OCI-LY1 (cell line): ENCODE measurements around the gene CHMP6.
"Not testable (repeated sequence)": the region's sequence is repeated elsewhere in the genome, so short reads cannot be mapped to it uniquely, and the experiment has no call there.

Source experiments
- H2AFZ ChIP-seq: fragments of 200-600 bp; sonication (generic), shearing (Covaris generic); 2 replicates; pipeline ENCODE4 v1.6.0; 2014; ENCODE audit warnings: antibody characterized with exemption, mild to moderate bottlenecking, low read length
- H3F3A ChIP-seq: fragments of 200-600 bp; sonication (generic), shearing (Covaris generic); 2 replicates; pipeline ENCODE4 v1.6.0; 2014; ENCODE audit warnings: mild to moderate bottlenecking, antibody characterized with exemption, low read length, moderate library complexity; ENCODE audit not compliant: insufficient read depth
- H3K27ac ChIP-seq: fragments of 200-600 bp; sonication (generic); 2 replicates; pipeline ENCODE4 v1.5.1; 2014; ENCODE audit warnings: low read length, mixed run types, mild to moderate bottlenecking, low read depth; ENCODE audit not compliant: poor library complexity, severe bottlenecking
- H3K27me3 ChIP-seq: fragments of 200-600 bp; sonication (generic); 2 replicates; pipeline ENCODE4 v1.6.0; 2014; ENCODE audit warnings: antibody characterized with exemption, mild to moderate bottlenecking, low read length, moderate library complexity; ENCODE audit not compliant: insufficient read depth
- H3K36me3 ChIP-seq: fragments of 200-600 bp; sonication (generic); 2 replicates; pipeline ENCODE4 v1.6.1; 2014; ENCODE audit warnings: mild to moderate bottlenecking, antibody characterized with exemption, low read length, moderate library complexity, mixed read lengths; ENCODE audit not compliant: insufficient read depth
- H3K4me1 ChIP-seq: fragments of 200-600 bp; sonication (generic); 2 replicates; pipeline ENCODE4 v1.5.1; 2014; ENCODE audit warnings: mild to moderate bottlenecking, low read length, moderate library complexity; ENCODE audit not compliant: insufficient read depth, severe bottlenecking
- H3K4me2 ChIP-seq: fragments of 200-600 bp; sonication (generic), shearing (Covaris generic); 2 replicates; pipeline ENCODE4 v1.6.1; 2014; ENCODE audit warnings: low read length
- H3K4me3 ChIP-seq: fragments of 200-600 bp; sonication (generic); 2 replicates; pipeline ENCODE4 v1.5.1; 2014; ENCODE audit warnings: low read length, low read depth, mild to moderate bottlenecking, mixed read lengths; ENCODE audit not compliant: poor library complexity, severe bottlenecking
- H3K79me2 ChIP-seq: fragments of 200-600 bp; shearing (Covaris generic); 2 replicates; pipeline ENCODE4 v1.6.1; 2016; ENCODE audit warnings: mixed run types, low read length, mixed read lengths; ENCODE audit not compliant: insufficient read depth
- H3K9ac ChIP-seq: fragments of 200-600 bp; sonication (generic), shearing (Covaris generic); 2 replicates; pipeline ENCODE4 v1.6.1; 2014; ENCODE audit warnings: mild to moderate bottlenecking, low read length, mixed read lengths
- H3K9me2 ChIP-seq: fragments of 200-600 bp; sonication (generic), shearing (Covaris generic); 2 replicates; pipeline ENCODE4 v1.6.1; 2014; ENCODE audit warnings: low read depth, mild to moderate bottlenecking, low read length, mixed read lengths
- H3K9me3 ChIP-seq: fragments of 200-600 bp; shearing (Covaris generic); 2 replicates; pipeline ENCODE4 v1.6.1; 2014; ENCODE audit warnings: low read length, mixed read lengths
- H4K20me1 ChIP-seq: fragments of 200-600 bp; sonication (generic), shearing (Covaris generic); 2 replicates; pipeline ENCODE4 v1.6.0; 2016; ENCODE audit warnings: mild to moderate bottlenecking, low read length; ENCODE audit not compliant: insufficient read depth
- EZH2 ChIP-seq: fragments of 200-600 bp; sonication (generic), shearing (Covaris generic); IDR thresholded peaks from 2 replicates; pipeline ENCODE4 v1.8.0; 2017; ENCODE audit warnings: borderline replicate concordance, mixed run types, mild to moderate bottlenecking, antibody characterized with exemption, low read length, moderate library complexity, mixed read lengths
- TF ChIP-seq, protein P1 (sequence below): fragments of 200-600 bp; sonication (generic), shearing (Covaris generic); IDR thresholded peaks from 2 replicates; pipeline ENCODE4 v1.5.1; 2017; ENCODE audit warnings: mild to moderate bottlenecking, antibody characterized with exemption, low read length, moderate library complexity, mixed read lengths

CHMP6 gene

DNA sequence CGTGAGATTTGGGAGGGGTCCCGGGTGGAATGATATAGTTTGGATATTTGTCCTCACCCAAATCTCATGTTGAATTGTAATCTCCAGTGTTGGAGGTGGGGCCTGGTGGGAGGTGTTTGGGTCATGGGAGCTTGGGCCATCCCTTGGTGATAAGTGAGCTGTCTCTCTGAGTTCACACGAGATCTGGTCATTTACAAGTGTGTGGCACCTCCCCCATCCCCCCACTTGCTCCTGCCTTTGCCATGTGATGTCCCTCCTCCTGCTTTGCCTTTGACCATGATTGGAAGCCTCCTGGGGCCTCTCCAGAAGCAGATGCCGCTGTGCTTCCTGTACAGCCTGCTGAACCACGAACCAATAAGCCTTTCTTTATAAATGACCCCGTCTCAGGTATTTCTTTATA, 22.0 kb downstream of the CHMP6 start:
- H3K27ac ChIP-seq, result no peak overlapping the region
- H3K4me2 ChIP-seq, result no peak overlapping the region
- H3K9me3 ChIP-seq, result peaks cover 4% of the 10 kb centered on the region; the same call in 1 of the 2 replicates
- no peak overlapping the region for H2AFZ ChIP-seq
- TF ChIP-seq, protein P1, sequence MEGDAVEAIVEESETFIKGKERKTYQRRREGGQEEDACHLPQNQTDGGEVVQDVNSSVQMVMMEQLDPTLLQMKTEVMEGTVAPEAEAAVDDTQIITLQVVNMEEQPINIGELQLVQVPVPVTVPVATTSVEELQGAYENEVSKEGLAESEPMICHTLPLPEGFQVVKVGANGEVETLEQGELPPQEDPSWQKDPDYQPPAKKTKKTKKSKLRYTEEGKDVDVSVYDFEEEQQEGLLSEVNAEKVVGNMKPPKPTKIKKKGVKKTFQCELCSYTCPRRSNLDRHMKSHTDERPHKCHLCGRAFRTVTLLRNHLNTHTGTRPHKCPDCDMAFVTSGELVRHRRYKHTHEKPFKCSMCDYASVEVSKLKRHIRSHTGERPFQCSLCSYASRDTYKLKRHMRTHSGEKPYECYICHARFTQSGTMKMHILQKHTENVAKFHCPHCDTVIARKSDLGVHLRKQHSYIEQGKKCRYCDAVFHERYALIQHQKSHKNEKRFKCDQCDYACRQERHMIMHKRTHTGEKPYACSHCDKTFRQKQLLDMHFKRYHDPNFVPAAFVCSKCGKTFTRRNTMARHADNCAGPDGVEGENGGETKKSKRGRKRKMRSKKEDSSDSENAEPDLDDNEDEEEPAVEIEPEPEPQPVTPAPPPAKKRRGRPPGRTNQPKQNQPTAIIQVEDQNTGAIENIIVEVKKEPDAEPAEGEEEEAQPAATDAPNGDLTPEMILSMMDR, result no peak
- no peak for TF ChIP-seq EZH2
- no peaks in the 10 kb centered on the region for H3K79me2 ChIP-seq
- H4K20me1 ChIP-seq, result no peaks in the 10 kb centered on the region
- no peak overlapping the region for H3K9ac ChIP-seq
- H3K27me3 ChIP-seq, result no peaks in the 10 kb centered on the region; the same call in 1 of the 2 replicates
- H3K4me1 ChIP-seq, result no peaks in the 10 kb centered on the region
- no peaks in the 10 kb centered on the region for H3K9me2 ChIP-seq
- no peak overlapping the region for H3K4me3 ChIP-seq
- H3F3A ChIP-seq, result no peaks in the 10 kb centered on the region
- H3K36me3 ChIP-seq, result no peaks in the 10 kb centered on the region; the same call in 1 of the 2 replicates

DNA sequence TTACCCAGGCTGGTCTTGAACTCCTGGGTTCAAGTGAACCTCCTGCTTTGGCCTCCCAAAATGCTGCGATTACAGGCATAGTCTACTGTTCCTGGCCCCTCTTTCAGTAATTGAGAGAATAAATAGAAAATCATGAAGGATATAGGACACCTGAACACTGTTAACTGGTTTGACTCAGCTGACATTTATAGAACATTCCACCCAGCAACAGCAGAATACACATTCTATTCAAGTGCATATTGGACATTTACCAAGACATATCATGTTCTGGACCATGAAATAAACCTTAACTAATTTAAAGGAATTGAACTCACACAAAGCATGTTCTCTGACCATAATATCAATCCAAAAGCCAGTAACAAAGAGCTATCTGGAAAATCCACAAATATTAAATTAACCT, 23.5 kb downstream of the CHMP6 start:
- H2AFZ ChIP-seq, result no peak overlapping the region
- H3K36me3 ChIP-seq, result no peaks in the 10 kb centered on the region; the same call in 1 of the 2 replicates
- H3K27ac ChIP-seq, result no peak overlapping the region
- TF ChIP-seq, protein P1, result no peak
- no peak for TF ChIP-seq EZH2
- no peak overlapping the region for H3K4me2 ChIP-seq
- no peaks in the 10 kb centered on the region for H4K20me1 ChIP-seq
- H3K4me3 ChIP-seq, result no peak overlapping the region
- no peaks in the 10 kb centered on the region for H3F3A ChIP-seq
- no peaks in the 10 kb centered on the region for H3K79me2 ChIP-seq
- H3K9ac ChIP-seq, result no peak overlapping the region
- no peaks in the 10 kb centered on the region for H3K9me2 ChIP-seq
- H3K27me3 ChIP-seq, result no peaks in the 10 kb centered on the region; the same call in 1 of the 2 replicates
- peaks cover 4% of the 10 kb centered on the region; the same call in 1 of the 2 replicates for H3K9me3 ChIP-seq
- no peaks in the 10 kb centered on the region for H3K4me1 ChIP-seq

DNA sequence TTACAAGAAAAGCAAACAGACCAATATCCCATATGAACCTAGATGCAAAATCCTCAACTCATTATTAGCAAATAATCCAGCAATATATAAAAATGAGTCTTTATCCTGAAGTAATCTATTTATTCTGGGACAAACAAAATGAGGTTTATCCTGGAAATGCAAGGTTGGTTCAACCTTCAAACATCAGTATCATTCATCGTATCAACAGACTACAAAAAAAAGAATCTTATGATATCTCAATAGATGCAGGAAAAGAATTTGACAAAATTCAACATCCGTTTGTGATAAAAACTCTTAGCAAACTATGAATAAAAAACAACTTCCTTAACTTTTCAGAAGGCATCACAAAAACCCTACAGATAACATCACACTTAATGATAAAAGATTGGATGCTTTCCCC, 24.9 kb downstream of the CHMP6 start:
- no peak overlapping the region for H3K27ac ChIP-seq
- no peaks in the 10 kb centered on the region for H3K4me1 ChIP-seq
- TF ChIP-seq, protein P1, result no peak
- no peak for TF ChIP-seq EZH2
- H3F3A ChIP-seq, result no peaks in the 10 kb centered on the region
- H3K4me2 ChIP-seq, result no peak overlapping the region
- no peaks in the 10 kb centered on the region for H3K79me2 ChIP-seq
- no peak overlapping the region for H3K9ac ChIP-seq
- H2AFZ ChIP-seq, result no peak overlapping the region
- no peaks in the 10 kb centered on the region for H4K20me1 ChIP-seq
- H3K9me3 ChIP-seq, result peaks cover 4% of the 10 kb centered on the region; the same call in 1 of the 2 replicates
- H3K9me2 ChIP-seq, result no peaks in the 10 kb centered on the region
- H3K4me3 ChIP-seq, result no peak overlapping the region
- no peaks in the 10 kb centered on the region; the same call in 1 of the 2 replicates for H3K36me3 ChIP-seq
- H3K27me3 ChIP-seq, result no peaks in the 10 kb centered on the region; the same call in 1 of the 2 replicates

DNA sequence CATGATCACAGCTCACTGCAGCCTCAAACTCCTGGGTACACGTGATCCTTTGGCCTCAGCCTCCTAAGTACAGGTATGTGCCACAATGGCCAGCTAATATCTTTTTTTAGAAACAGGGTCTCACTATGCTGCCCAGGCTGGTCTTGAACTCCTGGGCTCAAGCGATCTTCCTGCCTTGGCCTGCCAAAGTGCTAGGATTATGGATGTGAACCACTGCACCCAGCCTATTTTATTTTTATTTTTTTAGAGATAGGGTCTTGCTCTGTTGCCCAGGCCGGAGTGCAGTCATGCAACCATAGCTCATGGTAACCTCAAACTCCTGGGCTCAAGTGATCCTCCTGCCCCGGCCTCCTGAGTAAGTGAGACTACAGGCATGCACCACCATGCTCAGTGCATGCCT, 25.7 kb downstream of the CHMP6 start:
- H3K27ac ChIP-seq, H3K9ac ChIP-seq, H3K36me3 ChIP-seq, H3K9me2 ChIP-seq, H3K27me3 ChIP-seq, H3K9me3 ChIP-seq, H2AFZ ChIP-seq, H3K79me2 ChIP-seq, H3K4me2 ChIP-seq, H3F3A ChIP-seq, H4K20me1 ChIP-seq, H3K4me1 ChIP-seq, H3K4me3 ChIP-seq: not testable (repeated sequence)
